SK-N-SH (cell line): Measurements from ENCODE around the gene F2.

Experiments used
- CTCF ChIP-seq: fragments of 200-600 bp; sonication (generic); IDR thresholded peaks from 2 replicates; pipeline ENCODE4 v1.6.1; 2017; ENCODE audit warnings: antibody characterized with exemption, mild to moderate bottlenecking, moderate library complexity
- EP300 ChIP-seq, 2 experiments: IDR thresholded peaks; 2 replicates each; pipeline versions ENCODE4 v1.4.0 to v1.6.1; 2012; ENCODE audit warnings: borderline replicate concordance in 1 of 2, low read depth in 1 of 2, low read length in 1 of 2
- SIN3A ChIP-seq: IDR thresholded peaks from 2 replicates; pipeline ENCODE4 v1.6.1; 2012; ENCODE audit warnings: low read depth, mild to moderate bottlenecking, low read length, moderate library complexity, borderline replicate concordance
- TAF1 ChIP-seq: IDR thresholded peaks from 2 replicates; pipeline ENCODE4 v1.6.1; 2012; ENCODE audit warnings: low read depth, mild to moderate bottlenecking, low read length, moderate library complexity, borderline replicate concordance

- TF ChIP-seq TAF1 (no peak), EP300 (IDR thresholded peaks at IDR 0.05; ENCODE audit: borderline replicate concordance in 1 of 2, low read depth in 1 of 2, low read length in 1 of 2) (no peak), SIN3A (no peak), CTCF (no peak)
Observed at GRCh38 chr11:46694072-46694471, 24.9 kb upstream of the F2 start.
